Caco-2 (cell line): Measurements from ENCODE around the gene TMEM95. TPM values are rescaled to one million over a fixed set of nuclear protein-coding genes. Genes with fewer than 3 reads are reported as not detected.
"Not testable (repeated sequence)": the region's sequence is repeated elsewhere in the genome, so short reads cannot be mapped to it uniquely, and the experiment has no call there.

Source experiments
- BruUV-seq: library from RNA; stranded (reverse); fragments of 400-500 nt; replicated peaks from 2 replicates; lab custom pipeline; 2021; lab: Mats Ljungman, UMichigan
- CTCF ChIA-PET: fragments of 300-600 bp; sonication (Branson Sonifier 250); formaldehyde crosslinking; loops from one replicate; lab custom pipeline; 2022; ENCODE audit warnings: antibody characterized with exemption; lab: Charles Lee
- POLR2A ChIA-PET: fragments of 300-600 bp; sonication (Branson Sonifier 250); formaldehyde crosslinking; loops from one replicate; lab custom pipeline; 2022; ENCODE audit warnings: antibody characterized with exemption; lab: Charles Lee
- DNase-seq, 2 experiments: peaks; one replicate each; pipeline versions ENCODE4 v3.0.0 to v3.0.0-alpha.2; 2020 to 2022
- H3K27me3 ChIP-seq: replicated peaks from 2 replicates; pipeline ENCODE4 v1.6.0; 2011; ENCODE audit warnings: low read length; ENCODE audit not compliant: control insufficient read depth, insufficient read depth
- H3K36me3 ChIP-seq: 2 replicates; pipeline ENCODE4 v1.5.1; 2011; ENCODE audit warnings: low read length; ENCODE audit not compliant: control insufficient read depth, insufficient read depth
- H3K4me1 ChIP-seq: fragments of 250-450 bp; sonication (Bioruptor Pico); 2 replicates; pipeline ENCODE4 v1.5.1; 2020; ENCODE audit warnings: mild to moderate bottlenecking
- H3K4me3 ChIP-seq: 2 replicates; pipeline ENCODE4 v1.5.1; 2011; ENCODE audit warnings: low read depth, mild to moderate bottlenecking, control low read depth, low read length
- H3K9me3 ChIP-seq: fragments of 250-450 bp; sonication (Bioruptor Pico); 2 replicates; pipeline ENCODE4 v1.5.1; 2020; ENCODE audit warnings: mild to moderate bottlenecking, moderate library complexity
- H3K27ac Mint-ChIP-seq: one replicate; pipeline ENCODE4 v1.8.0; 2022; ENCODE audit warnings: mixed read lengths; ENCODE audit not compliant: unreplicated experiment
- H3K27me3 Mint-ChIP-seq: one replicate; pipeline ENCODE4 v1.8.0; 2022; ENCODE audit warnings: mixed read lengths; ENCODE audit not compliant: insufficient read depth, unreplicated experiment
- H3K36me3 Mint-ChIP-seq: one replicate; pipeline ENCODE4 v1.8.0; 2022; ENCODE audit warnings: mild to moderate bottlenecking, mixed read lengths; ENCODE audit not compliant: insufficient read depth, unreplicated experiment
- H3K4me1 Mint-ChIP-seq: one replicate; pipeline ENCODE4 v1.8.0; 2022; ENCODE audit warnings: low read depth, mixed read lengths; ENCODE audit not compliant: unreplicated experiment
- H3K4me3 Mint-ChIP-seq: one replicate; pipeline ENCODE4 v1.8.0; 2022; ENCODE audit warnings: mild to moderate bottlenecking, moderate library complexity, mixed read lengths; ENCODE audit not compliant: unreplicated experiment
- H3K9me3 Mint-ChIP-seq: one replicate; pipeline ENCODE4 v1.8.0; 2022; ENCODE audit warnings: mixed read lengths; ENCODE audit not compliant: unreplicated experiment
- intact Hi-C: fragments of 100-400 bp; cut with micrococcal nuclease; formaldehyde crosslinking; loops from one replicate; pipeline ENCODE4 v1.10.0; 2022; ENCODE audit not compliant: unreplicated experiment
- total RNA-seq: library from RNA; stranded (reverse); gene quantifications from 2 replicates; pipeline ENCODE4 v1.2.3, GENCODE V29; 2022
- TF ChIP-seq, protein P1 (sequence below), 2 experiments: fragments of 200-600 bp in 1 of 2; IDR thresholded peaks; 1 replicate in 1 of 2; 2 replicates in 1 of 2; pipeline versions ENCODE4 v1.5.1 to v1.8.0; 2011 to 2022; ENCODE audit warnings: antibody characterized with exemption in 1 of 2, control low read depth in 1 of 2, inconsistent platforms in 1 of 2, low read depth in 1 of 2, low read length in 1 of 2, mild to moderate bottlenecking in 1 of 2, moderate library complexity in 1 of 2; ENCODE audit not compliant: insufficient read depth in 1 of 2, severe bottlenecking in 1 of 2, unreplicated experiment in 1 of 2

Gene TMEM95
- total RNA-seq, 1 experiment from 2014 or later = not detected

- no TSS peak for BruUV-seq
- intact Hi-C loops = loop anchor here (2.0 to 5.0 kb wide), 2 partner anchors 80 to 203 kb away; partner anchors contain the start of genes FGF11, SENP3 and TMEM102
- CTCF ChIA-PET = no interaction called here
These were observed 2.4 kb downstream of the TMEM95 start for GRCh38 chr17:7357381-7357780.

GRCh38 chr17:7361906-7362305 lies 7.0 kb downstream of the TMEM95 start:
- Mint-ChIP-seq H3K27me3 (no peaks in the 10 kb centered on the region), H3K4me3 (no peak overlapping the region), H3K4me1 (no peaks in the 10 kb centered on the region), H3K9me3 (no peaks in the 10 kb centered on the region), H3K36me3 (no peaks in the 10 kb centered on the region), H3K27ac (no peak overlapping the region)
- DNase-seq = no peak
- no peaks in the 10 kb centered on the region for H3K4me1 ChIP-seq
- H3K27me3 ChIP-seq = no peaks in the 10 kb centered on the region
- ChIA-PET POLR2A (no interaction called here), CTCF (no interaction called here)
- no TSS peak for BruUV-seq
- no peaks in the 10 kb centered on the region for H3K36me3 ChIP-seq
- H3K9me3 ChIP-seq = no peaks in the 10 kb centered on the region
- no peak overlapping the region for H3K4me3 ChIP-seq
- intact Hi-C loops = no loop called here
- TF ChIP-seq, protein P1, sequence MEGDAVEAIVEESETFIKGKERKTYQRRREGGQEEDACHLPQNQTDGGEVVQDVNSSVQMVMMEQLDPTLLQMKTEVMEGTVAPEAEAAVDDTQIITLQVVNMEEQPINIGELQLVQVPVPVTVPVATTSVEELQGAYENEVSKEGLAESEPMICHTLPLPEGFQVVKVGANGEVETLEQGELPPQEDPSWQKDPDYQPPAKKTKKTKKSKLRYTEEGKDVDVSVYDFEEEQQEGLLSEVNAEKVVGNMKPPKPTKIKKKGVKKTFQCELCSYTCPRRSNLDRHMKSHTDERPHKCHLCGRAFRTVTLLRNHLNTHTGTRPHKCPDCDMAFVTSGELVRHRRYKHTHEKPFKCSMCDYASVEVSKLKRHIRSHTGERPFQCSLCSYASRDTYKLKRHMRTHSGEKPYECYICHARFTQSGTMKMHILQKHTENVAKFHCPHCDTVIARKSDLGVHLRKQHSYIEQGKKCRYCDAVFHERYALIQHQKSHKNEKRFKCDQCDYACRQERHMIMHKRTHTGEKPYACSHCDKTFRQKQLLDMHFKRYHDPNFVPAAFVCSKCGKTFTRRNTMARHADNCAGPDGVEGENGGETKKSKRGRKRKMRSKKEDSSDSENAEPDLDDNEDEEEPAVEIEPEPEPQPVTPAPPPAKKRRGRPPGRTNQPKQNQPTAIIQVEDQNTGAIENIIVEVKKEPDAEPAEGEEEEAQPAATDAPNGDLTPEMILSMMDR (IDR thresholded peaks at IDR 0.05; ENCODE audit: insufficient read depth in 1 of 2, low read depth in 1 of 2, low read length in 1 of 2, severe bottlenecking in 1 of 2, unreplicated experiment in 1 of 2) = no peak

More at GRCh38 chr17:7357381-7357780, 2.4 kb downstream of the TMEM95 start:
- Histone ChIP-seq H3K4me3 (no peak overlapping the region), H3K9me3 (no peaks in the 10 kb centered on the region), H3K27me3 (no peaks in the 10 kb centered on the region), H3K4me1 (no peaks in the 10 kb centered on the region), H3K36me3 (no peaks in the 10 kb centered on the region)
- H3K9me3 Mint-ChIP-seq = no peaks in the 10 kb centered on the region
- DNase-seq = no peak
- H3K27ac Mint-ChIP-seq = no peak overlapping the region
- H3K4me3 Mint-ChIP-seq = no peak overlapping the region
- TF ChIP-seq, protein P1 (IDR thresholded peaks at IDR 0.05; ENCODE audit: insufficient read depth in 1 of 2, low read depth in 1 of 2, low read length in 1 of 2, severe bottlenecking in 1 of 2, unreplicated experiment in 1 of 2) = no peak
- no peaks in the 10 kb centered on the region for H3K36me3 Mint-ChIP-seq
- no peaks in the 10 kb centered on the region for H3K27me3 Mint-ChIP-seq
- peaks cover 11% of the 10 kb centered on the region for H3K4me1 Mint-ChIP-seq
- POLR2A ChIA-PET = no interaction called here

DNA sequence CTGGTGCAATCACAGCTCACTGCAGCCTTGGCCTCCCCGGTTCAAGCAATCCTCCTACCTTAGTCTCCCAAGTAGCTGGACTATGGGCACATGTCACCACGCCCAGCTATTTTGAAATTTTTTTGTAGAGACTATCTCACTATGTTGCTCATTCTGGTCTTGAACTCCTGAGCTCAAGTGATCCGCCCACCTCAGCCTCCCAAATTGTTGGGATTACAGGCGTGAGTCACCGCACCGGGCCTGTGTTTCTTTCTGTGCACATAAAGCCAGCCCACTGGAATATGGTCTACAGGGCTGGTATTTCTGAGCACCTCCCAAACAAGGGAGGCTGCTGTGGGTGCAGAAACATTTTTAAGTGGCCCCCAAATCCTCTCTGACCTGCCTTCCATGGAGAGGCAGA lies 8.4 kb downstream of the TMEM95 start:
- BruUV-seq = no TSS peak
- no peak overlapping the region for H3K4me3 ChIP-seq
- H3K4me1 Mint-ChIP-seq = no peaks in the 10 kb centered on the region

DNA sequence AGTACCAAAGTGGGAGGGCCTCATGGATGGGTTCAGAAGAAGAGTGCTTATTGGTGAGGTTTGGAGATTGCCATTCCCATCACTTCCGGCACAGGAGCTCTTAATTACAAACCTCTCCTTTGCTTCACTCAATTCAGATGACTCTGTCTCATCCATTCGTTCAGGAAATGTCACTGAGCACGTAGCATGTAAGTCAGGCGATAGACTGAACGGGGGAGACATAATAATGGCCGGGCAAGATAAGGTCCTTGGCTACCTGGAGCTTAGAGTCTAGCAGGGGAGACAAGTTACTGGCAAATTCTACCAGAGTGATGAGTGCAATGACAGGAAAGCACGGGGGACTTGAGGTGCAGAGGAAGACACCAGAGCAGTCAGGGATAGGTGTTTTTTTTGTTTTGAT lies 11.0 kb downstream of the TMEM95 start:
- H3K4me3 ChIP-seq, intact Hi-C loops, POLR2A ChIA-PET, H3K27me3 Mint-ChIP-seq, H3K9me3 ChIP-seq, H3K36me3 ChIP-seq, H3K27me3 ChIP-seq, CTCF ChIA-PET, DNase-seq, BruUV-seq, H3K4me1 ChIP-seq, H3K4me1 Mint-ChIP-seq, H3K4me3 Mint-ChIP-seq, H3K27ac Mint-ChIP-seq, H3K9me3 Mint-ChIP-seq, H3K36me3 Mint-ChIP-seq: not testable (repeated sequence)

More for the DNA sequence above, 8.4 kb downstream of the TMEM95 start:
- DNase-seq = no peak
- no peak overlapping the region for H3K27ac Mint-ChIP-seq
- ChIA-PET POLR2A (no interaction called here), CTCF (no interaction called here)
- H3K9me3 Mint-ChIP-seq = no peaks in the 10 kb centered on the region
- no peaks in the 10 kb centered on the region for H3K4me1 ChIP-seq
- no peaks in the 10 kb centered on the region for H3K9me3 ChIP-seq
- H3K27me3 Mint-ChIP-seq = no peaks in the 10 kb centered on the region
- intact Hi-C loops = no loop called here
- H3K27me3 ChIP-seq = no peaks in the 10 kb centered on the region
- H3K4me3 Mint-ChIP-seq = no peak overlapping the region
- H3K36me3 ChIP-seq = no peaks in the 10 kb centered on the region
- no peaks in the 10 kb centered on the region for H3K36me3 Mint-ChIP-seq
- TF ChIP-seq, protein P1 (IDR thresholded peaks at IDR 0.05; ENCODE audit: insufficient read depth in 1 of 2, low read depth in 1 of 2, low read length in 1 of 2, severe bottlenecking in 1 of 2, unreplicated experiment in 1 of 2) = no peak
